Epithelial cell of esophagus (primary cell): ENCODE results near the gene LAGE3.

Experiments used
- DNase-seq: peaks from one replicate; pipeline ENCODE4 v3.0.0; 2010; ENCODE audit warnings: low read depth
- H3K4me3 ChIP-seq: 2 replicates; pipeline ENCODE4 v1.5.1; 2011; ENCODE audit warnings: mild to moderate bottlenecking, low read length, control low read depth
- CTCF ChIP-seq: IDR thresholded peaks from 2 replicates; pipeline ENCODE4 v1.5.1; 2011; ENCODE audit warnings: low read depth, mild to moderate bottlenecking, low read length, control low read depth, inconsistent platforms; ENCODE audit not compliant: insufficient read depth; ENCODE audit errors: missing control alignments

The LAGE3 gene

GRCh38 chrX:154482786-154483185 is 3.7 kb upstream of the LAGE3 start:
- H3K4me3 ChIP-seq, result no peak overlapping the region
- no peak for TF ChIP-seq CTCF
- no peak for DNase-seq

- H3K4me3 ChIP-seq, result no peak overlapping the region
- no peak for DNase-seq
- no peak for TF ChIP-seq CTCF
Observed at GRCh38 chrX:154481911-154482601, 3.0 kb upstream of the LAGE3 start.

GRCh38 chrX:154481195-154481594 is 2.1 kb upstream of the LAGE3 start:
- H3K4me3 ChIP-seq, result no peak overlapping the region
- no peak for DNase-seq
- TF ChIP-seq CTCF, result no peak

DNA sequence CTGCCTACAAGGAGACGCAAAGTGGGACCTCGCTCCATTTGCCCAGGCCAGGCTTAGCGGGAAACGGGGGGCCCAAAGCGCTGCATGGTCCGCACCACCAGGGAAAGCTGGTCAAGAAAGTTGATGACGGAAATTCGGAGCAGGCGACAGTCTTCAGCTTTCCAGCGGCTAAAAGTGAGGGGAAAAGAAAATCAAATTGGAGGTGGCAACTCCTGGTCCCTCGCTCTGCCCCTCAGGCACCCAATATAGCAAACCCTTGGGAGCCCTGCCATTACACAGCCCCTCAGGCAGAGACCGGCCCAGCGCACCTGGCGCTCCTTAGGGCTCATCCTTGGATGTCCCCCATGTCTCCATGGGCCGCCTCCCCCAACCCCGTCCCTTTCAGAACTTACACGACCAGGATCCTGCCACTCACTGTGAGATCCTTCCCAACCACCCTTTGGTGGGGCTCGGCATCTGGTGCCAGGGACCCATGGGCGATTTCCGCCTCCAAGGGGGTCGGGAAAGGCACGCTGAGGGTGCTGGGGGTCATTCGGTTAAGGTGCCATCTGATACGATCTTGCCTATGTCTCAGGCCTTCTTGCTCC is 1.1 kb downstream of the LAGE3 start:
- TF ChIP-seq CTCF, result no peak
- DNase-seq, result no peak
- peak overlapping the region; percentile 45 for H3K4me3 ChIP-seq

GRCh38 chrX:154476821-154477220 is 2.3 kb downstream of the LAGE3 start:
- TF ChIP-seq CTCF, result no peak
- H3K4me3 ChIP-seq, result no peak overlapping the region
- DNase-seq, result no peak

- TF ChIP-seq CTCF, result no peak
- no peak for DNase-seq
- H3K4me3 ChIP-seq, result no peak overlapping the region
Observed at GRCh38 chrX:154473683-154474082, 5.4 kb downstream of the LAGE3 start.
